NCI-H510A (cell line): ENCODE results near the gene AP5B1.
A peak's percentile ranks its signal among the peaks of the same experiment; 100 is the strongest.

ENCODE experiments used
- DNase-seq: peaks from one replicate; lab custom pipeline; 2025; lab: John Stamatoyannopoulos, UW

AP5B1 gene

GRCh38 chr11:65780770-65781151, at the start of gene AP5B1:
TSS of gene AP5B1 (minus strand) at chr11:65780976. CDS start at chr11:65780591, 385 bp downstream.
- no peak for DNase-seq

- no peak for DNase-seq
Observed at GRCh38 chr11:65829459-65829858, 48.7 kb upstream of the AP5B1 start.

DNA sequence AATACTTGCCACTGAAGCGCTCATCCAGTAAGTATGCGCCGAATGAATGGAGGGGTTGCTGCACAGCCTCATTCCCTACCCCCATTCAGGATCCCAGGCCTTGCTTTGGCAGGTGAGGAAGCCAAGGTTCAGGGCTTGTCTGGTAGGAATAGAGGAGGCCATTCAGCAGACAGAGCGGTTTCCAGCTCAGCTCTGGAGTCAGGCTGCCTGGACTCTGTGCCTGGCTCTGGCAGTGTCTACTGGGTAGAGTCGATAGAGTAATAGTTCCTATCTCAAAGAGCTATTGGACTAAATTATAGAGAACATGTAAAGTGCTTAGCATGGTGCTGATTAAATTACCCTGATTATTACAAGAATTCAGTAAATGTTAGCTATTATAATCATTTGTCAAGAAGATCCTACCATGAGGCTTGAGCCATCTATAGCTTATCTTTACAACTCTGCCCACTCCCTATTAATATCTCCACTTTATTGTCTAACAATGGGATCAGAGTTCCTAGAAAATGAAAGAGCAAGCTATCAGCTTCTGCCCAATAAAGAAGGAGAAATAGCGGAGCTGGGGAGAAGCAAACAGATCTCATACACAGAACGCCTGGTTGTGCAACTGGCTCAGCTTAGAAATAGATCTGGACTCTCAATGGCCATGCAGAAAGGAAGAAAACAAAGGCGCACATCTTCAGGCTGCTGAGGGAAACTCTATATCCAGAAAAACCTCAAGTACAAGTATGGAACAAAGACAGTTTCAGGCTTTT, 46.4 kb upstream of the AP5B1 start:
- no peak for DNase-seq

DNA sequence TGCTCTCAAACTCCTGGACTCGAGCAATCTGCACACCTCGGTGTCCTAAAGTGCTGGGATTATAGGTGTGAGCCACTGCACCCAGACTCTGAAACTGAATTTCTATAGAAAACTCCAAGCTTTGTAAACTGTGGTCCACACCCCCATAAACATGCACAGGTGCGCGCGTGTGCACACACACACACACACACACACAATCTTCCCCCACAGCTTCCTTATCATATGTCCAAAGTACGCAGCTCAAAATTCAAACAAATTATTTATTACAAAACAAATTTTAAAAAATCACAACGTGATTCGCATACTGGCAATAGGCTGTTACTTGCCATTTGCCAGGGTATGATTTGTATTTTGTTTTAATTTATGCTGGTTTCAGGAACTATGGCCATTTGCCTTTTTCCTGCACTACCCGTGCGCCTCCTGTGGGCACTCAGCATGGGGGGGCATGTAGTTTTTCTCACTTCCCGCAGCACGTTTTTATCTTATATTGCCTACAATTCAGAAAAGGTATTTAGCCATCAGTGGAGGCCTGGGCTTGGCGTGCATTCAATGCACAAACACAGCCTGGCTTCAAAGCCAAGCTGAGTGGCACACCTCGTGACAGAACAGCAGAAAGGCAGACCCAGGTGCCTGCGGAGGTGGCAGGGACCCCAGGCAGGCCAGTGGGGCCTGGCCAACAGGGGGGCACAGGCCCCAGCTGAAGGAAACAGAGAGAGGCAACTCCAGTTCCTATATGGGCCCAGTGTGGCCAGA, 42.2 kb upstream of the AP5B1 start:
- DNase-seq, result no peak

DNA sequence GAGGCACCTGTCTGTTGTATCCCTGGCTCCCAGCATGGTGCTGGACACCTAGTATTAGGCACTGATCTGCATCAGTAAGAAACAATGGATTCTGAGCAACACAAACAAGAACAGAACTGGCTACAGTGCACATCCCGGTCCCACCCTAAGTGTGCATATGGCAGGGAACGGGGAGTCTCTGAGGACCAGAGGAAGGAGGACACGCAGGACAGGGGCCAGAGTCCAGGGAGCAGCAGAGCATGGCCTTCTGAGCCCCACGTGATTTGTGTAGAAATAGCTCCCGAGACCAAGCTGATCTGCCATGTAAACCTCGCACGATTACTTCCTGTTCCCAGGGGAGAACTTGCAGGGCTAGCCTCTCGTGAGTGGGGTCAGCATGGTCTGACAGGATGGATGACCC, 40.3 kb upstream of the AP5B1 start:
- DNase-seq, result no peak

DNA sequence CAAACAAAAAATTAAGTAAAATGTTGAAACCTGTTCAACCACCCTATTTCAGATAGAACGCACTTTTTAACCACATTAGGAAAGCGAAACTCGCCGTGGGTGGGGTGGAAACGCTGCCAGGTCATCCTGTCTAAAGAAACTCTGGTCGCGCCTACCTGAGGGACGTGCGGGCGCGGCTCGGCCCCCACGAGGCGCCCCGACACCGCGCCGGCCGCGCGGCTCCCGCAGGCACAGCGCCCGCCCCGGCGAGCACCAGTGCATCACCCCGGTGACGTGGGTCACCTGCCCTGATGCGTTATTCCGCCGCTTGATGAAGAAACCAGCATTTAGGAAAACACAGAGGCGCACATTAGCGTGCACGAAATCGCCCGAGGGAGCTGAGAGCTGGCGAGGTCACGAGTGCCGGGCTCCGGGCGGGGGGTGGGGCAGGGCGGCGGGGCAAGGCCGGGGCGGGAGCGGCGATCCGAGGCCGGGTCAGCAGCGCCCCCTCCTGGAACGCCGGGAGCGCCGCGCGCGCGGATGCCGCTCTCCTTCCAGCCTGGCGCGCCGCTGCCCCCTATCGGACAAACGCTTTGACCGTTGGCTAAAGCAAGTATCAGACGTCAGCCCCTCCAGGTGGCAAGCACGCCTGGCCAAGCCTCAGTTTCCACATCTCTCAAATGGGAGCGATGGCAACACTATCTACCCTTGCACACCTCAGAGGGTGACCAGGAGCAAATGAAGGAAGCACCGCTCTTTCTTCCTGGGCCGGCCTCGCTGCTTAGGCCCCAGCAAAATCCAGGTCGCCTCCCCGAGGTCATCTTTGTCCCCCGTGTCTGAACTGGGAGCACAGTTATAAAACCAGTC, 37.3 kb upstream of the AP5B1 start:
- peak; percentile 74 for DNase-seq

- no peak for DNase-seq
Observed at GRCh38 chr11:65817312-65817834, 36.6 kb upstream of the AP5B1 start.

DNA sequence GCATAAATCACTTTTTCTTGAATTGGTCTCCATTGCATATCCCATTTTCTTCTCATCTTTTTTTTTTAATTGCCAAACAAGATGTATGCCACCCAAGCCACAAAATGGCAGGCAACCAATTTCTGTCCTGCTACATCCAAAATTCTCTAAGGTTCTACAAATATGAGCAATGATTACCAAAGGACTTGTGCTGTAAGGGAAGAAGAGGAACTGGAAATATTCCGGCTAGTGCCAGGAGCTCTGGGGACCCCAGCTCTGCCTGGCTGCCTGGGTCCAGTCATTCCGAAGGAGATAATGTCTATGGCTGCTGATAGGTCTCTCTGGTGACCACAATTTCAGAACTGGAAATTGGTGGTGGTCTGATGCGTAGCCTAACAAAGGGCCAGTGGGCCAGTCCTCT, 35.9 kb upstream of the AP5B1 start:
- DNase-seq, result no peak

- no peak for DNase-seq
Observed at GRCh38 chr11:65814986-65815565, 34.3 kb upstream of the AP5B1 start.

DNA sequence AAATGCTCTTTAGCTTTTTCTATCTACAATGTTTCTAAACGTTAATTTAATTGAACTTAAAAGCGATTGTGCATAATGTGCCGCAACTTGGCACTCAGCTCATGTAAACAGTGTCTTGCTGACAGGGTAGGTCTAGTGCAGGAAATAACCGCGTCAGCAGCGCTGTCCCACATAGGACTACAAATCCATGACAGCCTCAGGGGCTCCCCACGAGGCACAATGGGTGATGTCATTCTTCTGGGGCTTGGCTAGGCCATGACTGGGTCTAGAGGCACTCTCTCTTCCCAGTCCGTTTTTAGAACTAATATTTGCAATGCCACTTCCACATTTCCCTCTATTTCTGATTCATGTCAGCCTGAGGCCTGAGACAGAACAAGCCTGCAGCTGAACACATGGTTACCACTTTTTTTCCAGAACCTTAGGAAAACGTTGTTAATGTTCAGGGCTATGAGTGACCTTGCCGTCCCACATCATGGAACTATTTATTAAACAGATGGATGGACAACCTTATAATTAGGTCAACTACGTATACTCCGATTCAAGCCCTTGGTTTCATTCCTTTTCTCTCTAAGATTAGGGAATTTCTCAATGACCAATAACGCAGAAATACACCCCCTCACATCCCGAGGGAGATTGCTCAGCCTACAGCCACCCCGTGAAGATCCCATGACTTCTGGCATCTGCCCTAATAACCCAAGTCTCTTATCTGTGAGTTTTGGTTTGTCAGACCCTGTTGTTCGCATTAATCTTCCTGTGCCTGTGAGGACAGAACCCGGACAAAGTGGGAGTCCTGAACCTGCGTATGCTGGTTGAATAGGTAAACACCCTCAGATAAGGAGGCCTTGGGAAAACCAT, 33.6 kb upstream of the AP5B1 start:
- DNase-seq, result no peak

DNA sequence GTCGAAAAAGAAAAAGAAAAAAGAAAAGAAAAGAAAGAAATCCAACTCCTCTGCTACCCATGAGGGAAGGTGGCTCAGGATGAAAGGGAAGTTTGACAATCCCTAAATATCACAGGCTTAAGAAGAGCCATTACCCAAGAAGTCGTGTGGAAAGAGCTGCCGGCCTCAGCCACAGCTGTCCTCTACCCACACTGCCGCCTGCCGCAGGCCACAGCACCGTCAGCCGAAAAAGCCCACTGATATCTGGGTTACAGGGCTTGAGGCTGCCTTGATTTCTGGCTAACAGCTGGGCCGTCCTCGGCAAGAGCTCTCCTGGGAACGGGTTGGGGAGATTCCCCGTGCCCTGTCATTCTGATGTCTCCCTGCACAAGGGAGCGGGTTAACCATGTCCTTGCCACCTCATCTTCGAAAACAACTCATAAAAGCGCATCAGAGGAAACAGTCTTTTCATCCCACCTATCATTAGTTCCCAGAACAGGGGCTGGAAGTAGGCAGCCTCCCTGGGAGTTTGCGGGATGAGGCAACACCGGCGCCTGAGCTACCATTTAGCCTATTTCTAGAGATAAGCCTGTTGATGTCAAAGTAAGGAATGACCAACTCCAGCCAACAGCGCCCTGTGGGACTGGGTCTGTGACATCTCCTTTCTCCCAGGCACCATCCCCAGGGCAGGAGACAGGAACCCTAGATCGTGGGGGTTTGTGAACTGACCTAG, 31.1 kb upstream of the AP5B1 start:
- DNase-seq, result no peak

DNA sequence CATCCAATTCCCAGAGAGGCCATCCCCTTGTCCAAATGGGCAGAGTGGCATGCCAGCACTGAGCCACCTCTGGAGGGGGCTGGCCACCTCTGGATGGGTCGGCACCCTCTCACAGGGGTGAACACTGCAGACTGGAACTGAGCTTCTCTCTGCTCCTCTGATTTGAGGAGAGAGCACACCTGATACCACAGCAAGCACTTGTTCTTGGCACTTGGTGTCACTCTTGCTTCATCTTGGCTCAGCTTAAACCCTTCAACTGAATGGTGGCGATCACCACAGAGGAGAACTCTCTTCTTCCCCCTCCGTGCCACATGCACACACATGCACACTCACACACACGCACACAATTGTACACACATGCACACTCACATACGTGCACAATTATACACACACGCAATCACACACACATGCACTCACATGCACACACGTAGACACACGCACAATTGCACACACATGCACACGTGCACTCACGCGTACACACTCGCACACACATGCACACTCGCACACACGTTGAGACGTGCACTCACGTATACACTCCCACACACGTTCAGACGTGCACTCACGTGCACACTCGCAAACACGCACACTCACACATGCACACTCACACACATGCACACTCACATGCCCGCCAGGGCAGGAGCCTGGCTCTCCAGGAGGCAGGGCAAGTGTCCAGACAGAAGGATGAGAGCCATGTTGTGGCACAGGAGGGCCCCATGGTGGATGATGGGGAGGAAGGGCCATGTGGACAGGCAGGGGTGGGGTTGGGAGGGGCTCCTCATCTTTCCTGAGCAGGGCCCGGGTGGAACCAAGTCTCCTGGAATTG, 29.5 kb upstream of the AP5B1 start:
- DNase-seq, result no peak

- no peak for DNase-seq
Observed at GRCh38 chr11:65809496-65809895, 28.7 kb upstream of the AP5B1 start.

DNA sequence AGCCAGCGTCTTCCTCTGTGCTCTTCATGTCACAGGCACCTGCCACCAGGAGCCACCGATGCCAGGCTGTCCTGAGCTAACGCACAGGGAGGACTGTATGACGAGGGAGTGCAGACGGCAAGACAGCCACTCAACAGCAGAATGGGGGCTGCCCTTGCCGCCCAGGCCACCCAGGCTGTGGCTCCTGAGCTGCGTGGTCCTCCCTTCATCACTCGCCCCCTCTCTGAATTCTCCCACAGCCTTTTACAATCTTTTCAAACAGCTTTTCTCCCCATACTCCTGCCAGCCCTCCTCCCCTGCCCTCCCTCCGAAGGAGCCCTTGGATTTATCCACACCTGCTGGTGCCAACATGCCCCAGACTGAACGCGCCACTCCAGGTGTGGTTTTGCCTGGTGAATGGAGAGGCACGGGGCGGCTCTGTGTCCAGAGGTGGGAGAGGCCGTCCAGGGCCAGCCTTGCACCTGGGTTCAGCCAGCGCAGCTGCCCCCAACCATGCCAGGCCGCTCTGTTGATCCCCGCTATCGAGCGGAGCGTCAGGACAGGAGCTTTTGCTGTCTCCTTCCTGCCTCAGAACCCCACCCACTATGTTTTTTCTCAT, 28.1 kb upstream of the AP5B1 start:
- no peak for DNase-seq

DNA sequence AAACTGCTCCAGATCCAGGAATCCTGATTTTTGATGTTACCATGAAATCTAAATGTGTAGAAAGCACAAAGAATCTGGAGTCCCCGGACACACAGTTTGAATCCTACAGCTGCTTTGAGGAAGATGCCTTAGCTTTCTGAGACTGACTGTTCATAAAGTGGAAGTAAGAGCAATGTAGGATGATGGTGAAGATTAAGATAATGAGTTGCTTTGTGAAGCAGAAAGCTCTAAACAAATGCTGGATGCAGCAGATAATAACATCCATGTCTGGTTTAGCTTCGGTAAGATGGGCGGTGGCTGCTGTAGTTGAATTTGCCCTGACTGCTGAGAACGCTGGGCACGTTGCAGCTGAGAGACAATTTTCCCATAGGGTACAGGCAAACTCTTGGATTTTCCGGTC, 26.2 kb upstream of the AP5B1 start:
- no peak for DNase-seq

- DNase-seq, result no peak
Observed at GRCh38 chr11:65803797-65804492, 23.2 kb upstream of the AP5B1 start.

- DNase-seq, result no peak
Observed at GRCh38 chr11:65802841-65803240, 22.1 kb upstream of the AP5B1 start.

GRCh38 chr11:65801153-65801987, 20.6 kb upstream of the AP5B1 start:
- no peak for DNase-seq
